Measurements from ENCODE around the gene USP5.
"Not testable (repeated sequence)": the region's sequence is repeated elsewhere in the genome, so short reads cannot be mapped to it uniquely, and the experiment has no call there.

Gene USP5

DNA sequence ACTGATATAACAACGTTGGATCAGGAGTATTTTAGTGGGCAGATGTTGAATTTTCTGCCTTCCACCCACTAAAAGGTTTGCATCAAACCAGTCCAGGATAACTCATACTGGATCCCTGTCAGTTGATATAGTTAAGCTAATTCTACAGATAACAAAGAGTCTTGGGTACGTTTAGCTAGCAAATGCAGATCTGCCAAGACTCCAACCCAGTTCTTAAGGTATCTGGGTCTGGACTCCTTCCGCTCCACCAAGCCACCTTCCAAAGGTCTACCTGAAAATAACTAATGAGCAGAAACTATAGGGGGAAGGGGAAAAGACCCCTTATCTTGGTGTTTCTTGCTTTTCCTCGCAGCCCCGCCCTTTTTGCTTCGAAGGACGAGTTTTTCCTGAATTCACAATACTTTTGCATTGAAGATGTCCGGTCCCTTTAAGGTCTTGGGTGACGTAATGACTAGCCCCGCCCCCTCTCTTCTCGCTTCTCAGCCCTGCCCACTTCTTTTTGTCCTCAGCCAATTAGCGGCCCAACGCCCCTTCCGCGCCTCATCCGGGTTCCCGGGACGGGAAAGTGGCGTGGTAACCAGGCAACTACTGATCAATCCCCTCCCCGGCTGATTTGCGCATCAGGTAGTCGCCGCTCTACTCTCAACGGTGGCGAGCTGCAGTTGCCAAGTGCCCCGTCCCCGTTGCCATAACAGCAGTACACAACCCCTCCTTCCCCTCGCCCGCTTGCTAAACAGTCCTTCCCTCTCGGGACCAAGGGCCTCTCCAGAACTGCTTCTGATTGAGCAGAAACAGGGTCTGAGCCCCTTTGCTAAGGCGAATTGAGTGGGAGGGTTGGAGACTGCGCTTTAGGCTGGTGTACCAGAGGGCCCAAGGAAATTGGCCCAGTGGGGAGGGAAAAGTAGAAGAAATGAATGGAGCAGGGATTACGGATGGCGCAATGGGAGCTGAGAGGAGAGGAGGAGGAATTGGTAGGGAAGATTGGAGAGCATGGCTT is 52.6 kb downstream of the USP5 start, which contains the start of gene LRRC23:
Gene LRRC23, plus strand, starts transcription at position 543 of the 997 bp plus-strand sequence. CDS start 812 bp downstream, outside the sequence.
- Histone ChIP-seq H3K4me3 (ENCODE audit: low read length) (peak within 1 kb of the TSS; percentile 33), H3K18ac (ENCODE audit: low read length) (no peak within 1 kb of the TSS), H3K4me2 (ENCODE audit: low read length) (peak within 1 kb of the TSS; percentile 61), H3K4ac (ENCODE audit: low read depth, low read length) (no peak within 1 kb of the TSS), H3K27ac (ENCODE audit: low read depth, low read length) (peak within 1 kb of the TSS; percentile 6), H3K9ac (ENCODE audit: low read length) (peak within 1 kb of the TSS; percentile 69), H3K79me1 (ENCODE audit: low read length) (no peaks in the 10 kb centered on the region), H2BK5ac (ENCODE audit: low read length) (no peak within 1 kb of the TSS), H3K27me3 (ENCODE audit: insufficient read depth, low read length, poor library complexity) (no peaks in the 10 kb centered on the region), H3K56ac (ENCODE audit: low read length) (peak within 1 kb of the TSS; percentile 78), H3K79me2 (ENCODE audit: control insufficient read depth, insufficient read depth, low read length) (no peaks in the 10 kb centered on the region), H3K36me3 (ENCODE audit: control insufficient read depth, insufficient read depth, low read length) (no peaks in the 10 kb centered on the region), H3K4me1 (ENCODE audit: control insufficient read depth, low read depth, low read length) (peaks cover 2% of the 10 kb centered on the region), H4K5ac (ENCODE audit: low read length) (no peak within 1 kb of the TSS), H2BK15ac (replicated peaks; ENCODE audit: low read depth) (peak within 1 kb of the TSS; percentile 4), H2BK120ac (ENCODE audit: low read depth, low read length) (no peak within 1 kb of the TSS), H3K23ac (ENCODE audit: low read length) (no peak within 1 kb of the TSS), H2AK5ac (ENCODE audit: low read length) (no peak within 1 kb of the TSS), H4K8ac (ENCODE audit: low read depth, low read length) (peak within 1 kb of the TSS; percentile 16)
- peak; percentile 100 for DNase-seq
- no CpG with 5 or more reads among the region's 34 CpGs for WGBS (ENCODE audit: extremely low coverage, insufficient coverage, low lambda C conversion rate)

DNA sequence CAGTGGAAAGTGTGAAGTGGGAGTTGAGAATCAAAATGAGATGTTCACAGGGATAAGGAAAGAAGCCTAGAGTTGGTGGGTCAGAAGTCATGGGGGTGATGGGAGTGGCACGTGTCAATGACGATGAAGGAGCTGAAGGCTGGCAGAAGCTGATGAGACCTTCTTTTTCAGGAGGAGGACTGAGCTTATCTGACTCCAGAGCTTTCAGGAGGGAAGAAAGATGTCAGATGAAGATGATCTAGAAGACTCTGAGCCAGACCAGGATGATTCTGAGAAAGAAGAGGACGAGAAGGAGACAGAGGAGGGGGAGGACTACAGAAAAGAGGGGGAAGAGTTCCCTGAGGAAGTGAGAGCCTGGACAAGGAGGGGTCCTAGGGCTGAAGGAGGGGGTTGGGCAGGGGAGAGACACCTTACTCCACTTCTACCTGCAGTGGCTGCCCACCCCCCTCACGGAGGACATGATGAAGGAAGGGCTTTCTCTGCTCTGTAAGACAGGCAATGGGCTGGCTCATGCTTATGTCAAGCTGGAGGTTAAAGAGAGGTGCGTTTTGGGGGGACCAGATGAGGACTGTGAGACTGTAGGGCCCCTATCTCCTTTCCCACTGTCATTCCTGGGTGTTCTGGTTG is 53.6 kb downstream of the USP5 start:
- no CpG with 5 or more reads among the region's 5 CpGs for WGBS (ENCODE audit: extremely low coverage, insufficient coverage, low lambda C conversion rate)
- H3K4ac ChIP-seq (ENCODE audit: low read depth, low read length) = no peak overlapping the region
- no peaks in the 10 kb centered on the region for H3K79me2 ChIP-seq (ENCODE audit: control insufficient read depth, insufficient read depth, low read length)
- no peak overlapping the region for H4K5ac ChIP-seq (ENCODE audit: low read length)
- no peak for DNase-seq
- no peak overlapping the region for H4K8ac ChIP-seq (ENCODE audit: low read depth, low read length)
- H3K79me1 ChIP-seq (ENCODE audit: low read length) = no peaks in the 10 kb centered on the region
- H3K27me3 ChIP-seq (ENCODE audit: insufficient read depth, low read length, poor library complexity) = no peaks in the 10 kb centered on the region
- H3K9ac ChIP-seq (ENCODE audit: low read length) = peak overlapping the region; percentile 69
- H3K4me2 ChIP-seq (ENCODE audit: low read length) = peak overlapping the region; percentile 61
- no peak overlapping the region for H2BK120ac ChIP-seq (ENCODE audit: low read depth, low read length)
- no peak overlapping the region for H2BK15ac ChIP-seq (replicated peaks; ENCODE audit: low read depth)
- H3K18ac ChIP-seq (ENCODE audit: low read length) = no peak overlapping the region
- H3K56ac ChIP-seq (ENCODE audit: low read length) = peak overlapping the region; percentile 78
- H2BK5ac ChIP-seq (ENCODE audit: low read length) = no peak overlapping the region
- no peak overlapping the region for H3K4me3 ChIP-seq (ENCODE audit: low read length)
- no peak overlapping the region for H2AK5ac ChIP-seq (ENCODE audit: low read length)
- H3K23ac ChIP-seq (ENCODE audit: low read length) = no peak overlapping the region
- no peak overlapping the region for H3K27ac ChIP-seq (ENCODE audit: low read depth, low read length)
- H3K36me3 ChIP-seq (ENCODE audit: control insufficient read depth, insufficient read depth, low read length) = no peaks in the 10 kb centered on the region
- H3K4me1 ChIP-seq (ENCODE audit: control insufficient read depth, low read depth, low read length) = peaks cover 2% of the 10 kb centered on the region

DNA sequence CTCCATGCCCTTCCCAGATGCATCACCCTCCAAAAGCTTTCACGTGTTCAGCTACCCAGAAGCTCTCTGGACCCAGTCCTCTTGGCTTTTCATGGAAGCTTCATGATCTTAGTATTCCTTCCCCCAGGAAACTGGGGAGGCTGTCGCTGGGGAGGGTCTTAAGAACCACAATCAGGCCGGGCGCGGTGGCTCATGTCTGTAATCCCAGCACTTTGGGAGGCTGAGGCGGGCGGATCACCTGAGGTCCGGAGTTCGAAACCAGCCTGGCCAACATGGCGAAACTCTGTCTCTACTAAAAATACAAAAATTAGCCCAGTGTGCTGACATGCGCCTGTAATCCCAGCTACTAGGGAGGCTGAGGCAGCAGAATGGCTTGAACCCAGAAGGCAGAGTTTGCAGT is 56.2 kb downstream of the USP5 start:
- H2BK5ac ChIP-seq (ENCODE audit: low read length); H3K56ac ChIP-seq (ENCODE audit: low read length); H2BK15ac ChIP-seq (replicated peaks; ENCODE audit: low read depth); H3K4me3 ChIP-seq (ENCODE audit: low read length); H2AK5ac ChIP-seq (ENCODE audit: low read length); H3K79me2 ChIP-seq (ENCODE audit: control insufficient read depth, insufficient read depth, low read length); H3K27me3 ChIP-seq (ENCODE audit: insufficient read depth, low read length, poor library complexity); H3K23ac ChIP-seq (ENCODE audit: low read length); H3K4ac ChIP-seq (ENCODE audit: low read depth, low read length); H3K4me1 ChIP-seq (ENCODE audit: control insufficient read depth, low read depth, low read length); DNase-seq; H3K9ac ChIP-seq (ENCODE audit: low read length); H3K4me2 ChIP-seq (ENCODE audit: low read length); H3K18ac ChIP-seq (ENCODE audit: low read length); H3K36me3 ChIP-seq (ENCODE audit: control insufficient read depth, insufficient read depth, low read length); H2BK120ac ChIP-seq (ENCODE audit: low read depth, low read length); H4K8ac ChIP-seq (ENCODE audit: low read depth, low read length); H3K27ac ChIP-seq (ENCODE audit: low read depth, low read length); H4K5ac ChIP-seq (ENCODE audit: low read length); H3K79me1 ChIP-seq (ENCODE audit: low read length): not testable (repeated sequence)
- WGBS (ENCODE audit: extremely low coverage, insufficient coverage, low lambda C conversion rate) = no CpG with 5 or more reads among the region's 11 CpGs

DNA sequence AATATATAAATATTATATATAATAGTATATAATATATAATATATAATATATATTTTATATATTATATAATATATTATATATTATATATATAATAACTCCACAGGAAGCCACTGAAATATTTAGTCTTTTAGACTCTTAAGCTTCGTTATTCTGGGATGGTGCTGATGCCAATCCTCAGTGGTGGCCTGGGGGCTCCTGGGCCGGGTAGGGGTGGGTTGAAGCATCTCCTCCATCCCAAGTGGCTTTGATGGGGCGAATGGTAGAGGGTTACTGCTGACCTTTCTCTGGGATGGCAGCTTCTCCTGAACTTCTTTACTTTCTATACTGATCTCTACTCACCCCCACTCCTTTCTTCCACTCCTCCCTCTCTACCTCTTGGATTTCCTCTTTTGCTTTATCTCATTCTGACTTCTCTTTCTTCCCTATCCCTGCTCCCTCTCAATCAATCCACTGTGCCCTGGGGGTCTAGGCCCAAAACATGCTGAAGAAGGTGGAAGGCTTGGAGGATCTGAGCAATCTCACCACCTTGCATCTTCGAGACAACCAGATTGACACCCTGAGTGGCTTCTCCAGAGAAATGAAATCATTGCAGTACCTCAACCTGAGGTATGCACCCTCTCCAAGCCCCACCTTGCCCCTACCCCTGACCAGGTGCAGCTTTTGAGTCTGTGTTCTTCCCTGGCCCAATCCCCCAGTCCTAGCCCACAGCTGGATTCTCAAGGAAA is 57.6 kb downstream of the USP5 start:
- no peak overlapping the region for H2BK15ac ChIP-seq (replicated peaks; ENCODE audit: low read depth)
- no peak for DNase-seq
- H4K5ac ChIP-seq (ENCODE audit: low read length) = no peak overlapping the region
- H3K27ac ChIP-seq (ENCODE audit: low read depth, low read length) = no peak overlapping the region
- no peak overlapping the region for H3K4me3 ChIP-seq (ENCODE audit: low read length)
- no peak overlapping the region for H2AK5ac ChIP-seq (ENCODE audit: low read length)
- no peak overlapping the region for H3K56ac ChIP-seq (ENCODE audit: low read length)
- no peaks in the 10 kb centered on the region for H3K79me2 ChIP-seq (ENCODE audit: control insufficient read depth, insufficient read depth, low read length)
- H2BK5ac ChIP-seq (ENCODE audit: low read length) = no peak overlapping the region
- H3K4ac ChIP-seq (ENCODE audit: low read depth, low read length) = no peak overlapping the region
- H3K4me2 ChIP-seq (ENCODE audit: low read length) = no peak overlapping the region
- no peak overlapping the region for H3K9ac ChIP-seq (ENCODE audit: low read length)
- no CpG with 5 or more reads among the region's 4 CpGs for WGBS (ENCODE audit: extremely low coverage, insufficient coverage, low lambda C conversion rate)
- no peak overlapping the region for H3K18ac ChIP-seq (ENCODE audit: low read length)
- no peaks in the 10 kb centered on the region for H3K27me3 ChIP-seq (ENCODE audit: insufficient read depth, low read length, poor library complexity)
- H4K8ac ChIP-seq (ENCODE audit: low read depth, low read length) = no peak overlapping the region
- H2BK120ac ChIP-seq (ENCODE audit: low read depth, low read length) = no peak overlapping the region
- no peak overlapping the region for H3K23ac ChIP-seq (ENCODE audit: low read length)
- no peaks in the 10 kb centered on the region for H3K36me3 ChIP-seq (ENCODE audit: control insufficient read depth, insufficient read depth, low read length)
- H3K79me1 ChIP-seq (ENCODE audit: low read length) = no peaks in the 10 kb centered on the region
- peaks cover 2% of the 10 kb centered on the region for H3K4me1 ChIP-seq (ENCODE audit: control insufficient read depth, low read depth, low read length)

DNA sequence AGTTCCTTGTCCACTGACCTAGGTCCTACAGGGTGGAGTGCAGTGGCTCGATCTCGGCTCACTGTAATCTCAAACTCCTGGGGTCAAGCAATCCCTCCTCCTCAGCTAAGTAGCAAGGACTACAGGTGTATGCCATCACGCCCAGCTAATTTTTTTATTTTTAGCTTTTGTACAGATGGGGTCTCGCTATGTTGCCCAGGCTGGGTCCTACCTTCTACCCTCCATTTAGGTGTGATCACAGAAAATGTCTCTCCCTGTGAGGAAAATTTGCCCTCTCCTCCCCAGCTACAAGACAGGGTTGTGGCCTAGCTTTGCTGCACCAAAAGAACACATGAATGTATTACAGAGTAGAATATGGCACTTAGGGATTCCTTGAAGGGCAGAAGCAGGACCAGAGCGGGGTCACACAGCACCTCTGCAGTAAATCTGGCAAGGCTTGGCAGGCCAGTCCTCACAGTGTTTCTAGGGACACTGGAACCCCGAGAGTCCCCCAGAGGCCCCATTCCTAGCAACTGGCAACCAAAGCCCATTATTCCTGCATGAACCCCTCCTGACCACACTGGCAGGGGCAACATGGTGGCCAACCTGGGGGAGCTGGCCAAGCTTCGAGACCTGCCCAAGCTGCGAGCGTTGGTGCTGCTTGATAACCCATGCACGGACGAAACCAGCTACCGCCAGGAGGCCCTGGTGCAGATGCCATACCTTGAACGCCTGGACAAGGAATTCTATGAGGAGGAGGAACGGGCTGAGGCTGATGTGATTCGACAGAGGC is 60.4 kb downstream of the USP5 start:
- Histone ChIP-seq H2BK5ac (ENCODE audit: low read length) (no peak overlapping the region), H3K4me2 (ENCODE audit: low read length) (no peak overlapping the region), H3K27ac (ENCODE audit: low read depth, low read length) (no peak overlapping the region), H4K8ac (ENCODE audit: low read depth, low read length) (no peak overlapping the region), H3K27me3 (ENCODE audit: insufficient read depth, low read length, poor library complexity) (no peaks in the 10 kb centered on the region), H3K4ac (ENCODE audit: low read depth, low read length) (no peak overlapping the region), H3K79me2 (ENCODE audit: control insufficient read depth, insufficient read depth, low read length) (no peaks in the 10 kb centered on the region), H3K18ac (ENCODE audit: low read length) (no peak overlapping the region), H2BK15ac (replicated peaks; ENCODE audit: low read depth) (no peak overlapping the region), H2AK5ac (ENCODE audit: low read length) (no peak overlapping the region), H3K4me3 (ENCODE audit: low read length) (no peak overlapping the region), H3K4me1 (ENCODE audit: control insufficient read depth, low read depth, low read length) (peaks cover 5% of the 10 kb centered on the region), H2BK120ac (ENCODE audit: low read depth, low read length) (no peak overlapping the region), H3K36me3 (ENCODE audit: control insufficient read depth, insufficient read depth, low read length) (no peaks in the 10 kb centered on the region), H3K23ac (ENCODE audit: low read length) (no peak overlapping the region), H3K79me1 (ENCODE audit: low read length) (peaks cover 3% of the 10 kb centered on the region), H4K5ac (ENCODE audit: low read length) (no peak overlapping the region), H3K56ac (ENCODE audit: low read length) (no peak overlapping the region), H3K9ac (ENCODE audit: low read length) (no peak overlapping the region)
- WGBS (ENCODE audit: extremely low coverage, insufficient coverage, low lambda C conversion rate) = no CpG with 5 or more reads among the region's 15 CpGs
- no peak for DNase-seq

All from mesendoderm (in vitro differentiated cells).